OCI-LY7 (cell line): ENCODE data around the gene C2orf81.

ENCODE experiments used
- CTCF ChIP-seq: fragments of 200-600 bp; sonication (generic); conservative IDR thresholded peaks from 2 replicates; pipeline ENCODE4 v1.5.1; 2014; ENCODE audit warnings: mild to moderate bottlenecking, antibody characterized with exemption, low read length, moderate library complexity, mixed read lengths
- EZH2phosphoT487 ChIP-seq: fragments of 200-600 bp; sonication (generic); IDR thresholded peaks from 2 replicates; pipeline ENCODE4 v1.6.1; 2018; ENCODE audit warnings: low read depth, borderline replicate concordance, mild to moderate bottlenecking, mixed run types, antibody characterized with exemption, low read length, moderate library complexity, mixed read lengths

- TF ChIP-seq CTCF (no peak), EZH2phosphoT487 (no peak)
Observed at GRCh38 chr2:74406035-74406434, 15.4 kb downstream of the C2orf81 start.
